ENCODE measurements around the gene GHSR. TPM values are rescaled to one million over a fixed set of nuclear protein-coding genes. Genes with fewer than 3 reads are reported as not detected.

The GHSR gene
- total RNA-seq, 3 donors from 2014 or later (not counting 1 experiment from before 2014, with no cell fraction given): 0.38 to 1.3 (median 0.63) TPM

DNA sequence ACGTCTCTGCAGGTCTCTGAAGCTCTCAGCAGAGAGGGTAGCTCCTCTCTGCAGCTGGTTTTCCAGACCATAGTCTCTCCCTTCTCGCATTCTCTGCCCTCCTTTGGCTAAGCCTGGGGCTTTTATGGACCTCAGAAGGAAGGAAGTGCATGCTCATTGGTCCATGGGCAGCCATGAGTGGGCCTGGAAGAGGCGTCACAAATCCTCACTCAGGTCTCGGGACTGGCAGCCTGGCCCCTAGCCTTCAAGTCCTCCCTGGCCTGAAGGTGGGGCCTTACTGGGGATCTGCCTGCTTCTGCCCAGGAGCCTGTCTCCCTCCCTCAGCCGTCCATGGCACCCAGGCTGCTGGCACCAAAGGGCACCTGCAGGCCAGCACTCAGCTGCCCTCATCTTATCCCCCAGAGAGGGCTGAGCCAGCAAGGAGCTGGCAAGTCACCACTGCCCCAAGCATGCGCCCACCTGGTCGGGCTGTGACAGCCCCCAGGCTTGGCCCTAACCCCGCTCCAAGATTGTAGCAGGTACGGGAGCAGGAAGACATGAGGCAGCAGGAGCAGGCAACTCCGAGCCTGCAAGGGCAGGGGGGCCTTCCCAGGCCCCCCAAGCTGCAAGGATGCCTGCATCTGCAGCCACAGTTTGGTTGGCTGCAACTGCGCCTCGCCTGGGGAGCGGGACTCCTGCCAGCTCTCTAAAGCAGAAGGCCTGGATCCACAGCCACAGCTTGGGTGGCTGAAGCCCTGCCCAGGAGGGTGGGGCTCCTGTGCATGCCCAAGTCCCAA, 37.4 kb downstream of the GHSR start:
- H3K36me3 Mint-ChIP-seq: no peaks in the 10 kb centered on the region
- 91% methylated on average over 13 of the region's 13 CpGs for WGBS (ENCODE audit: insufficient coverage)
- no peak overlapping the region for H3K4me3 Mint-ChIP-seq

DNA sequence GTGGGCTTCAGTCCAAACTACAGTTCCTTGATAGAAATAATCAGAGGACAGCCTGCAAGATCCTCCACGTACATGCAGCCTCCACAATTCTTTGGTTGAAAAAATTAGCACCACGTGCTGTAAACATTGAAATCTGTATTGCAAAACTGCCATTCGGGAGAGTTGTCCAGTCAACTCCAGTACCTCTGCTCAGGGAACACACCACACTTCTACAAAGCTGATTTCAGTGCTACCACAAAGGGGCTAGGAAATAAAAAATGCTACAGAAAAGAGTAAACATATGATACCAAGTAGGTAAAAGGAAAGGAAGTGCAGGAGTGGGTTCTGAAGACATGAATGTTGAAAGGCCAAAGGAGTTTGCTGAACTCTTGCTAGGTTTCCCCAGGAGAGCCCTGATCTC, 40.4 kb downstream of the GHSR start:
- Mint-ChIP-seq H3K4me3 (no peak overlapping the region), H3K36me3 (peaks cover 1% of the 10 kb centered on the region), H3K4me1 (peaks cover 0 to under 1% of the 10 kb centered on the region in 2 donors), H3K27me3 (ENCODE audit: low read depth in 2 of 2) (peaks cover 3 to 10% of the 10 kb centered on the region in 2 donors), H3K27ac (no peak overlapping the region), H3K9me3 (no peaks in the 10 kb centered on the region)
- H3K4me1 ChIP-seq (ENCODE audit: control insufficient read depth, insufficient read depth, low read length): no peaks in the 10 kb centered on the region
- TF ChIP-seq, protein P1, sequence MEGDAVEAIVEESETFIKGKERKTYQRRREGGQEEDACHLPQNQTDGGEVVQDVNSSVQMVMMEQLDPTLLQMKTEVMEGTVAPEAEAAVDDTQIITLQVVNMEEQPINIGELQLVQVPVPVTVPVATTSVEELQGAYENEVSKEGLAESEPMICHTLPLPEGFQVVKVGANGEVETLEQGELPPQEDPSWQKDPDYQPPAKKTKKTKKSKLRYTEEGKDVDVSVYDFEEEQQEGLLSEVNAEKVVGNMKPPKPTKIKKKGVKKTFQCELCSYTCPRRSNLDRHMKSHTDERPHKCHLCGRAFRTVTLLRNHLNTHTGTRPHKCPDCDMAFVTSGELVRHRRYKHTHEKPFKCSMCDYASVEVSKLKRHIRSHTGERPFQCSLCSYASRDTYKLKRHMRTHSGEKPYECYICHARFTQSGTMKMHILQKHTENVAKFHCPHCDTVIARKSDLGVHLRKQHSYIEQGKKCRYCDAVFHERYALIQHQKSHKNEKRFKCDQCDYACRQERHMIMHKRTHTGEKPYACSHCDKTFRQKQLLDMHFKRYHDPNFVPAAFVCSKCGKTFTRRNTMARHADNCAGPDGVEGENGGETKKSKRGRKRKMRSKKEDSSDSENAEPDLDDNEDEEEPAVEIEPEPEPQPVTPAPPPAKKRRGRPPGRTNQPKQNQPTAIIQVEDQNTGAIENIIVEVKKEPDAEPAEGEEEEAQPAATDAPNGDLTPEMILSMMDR (IDR thresholded peaks at IDR 0.05): no peak
- no peaks in the 10 kb centered on the region for H3K27me3 ChIP-seq (ENCODE audit: control insufficient read depth, insufficient read depth, low read length)
- no peak overlapping the region for H3K4me3 ChIP-seq (ENCODE audit: low read length)
- intact Hi-C loops (cut with micrococcal nuclease): no loop called here
- DNase-seq: no peak
- no peaks in the 10 kb centered on the region for H3K36me3 ChIP-seq (ENCODE audit: control insufficient read depth, insufficient read depth, low read length)
- no peak overlapping the region for H3K27ac ChIP-seq (ENCODE audit: low read length)
- H3K9me3 ChIP-seq (ENCODE audit: control insufficient read depth, insufficient read depth, low read length): no peaks in the 10 kb centered on the region
- 95% methylated on average over 3 of the region's 3 CpGs for WGBS (ENCODE audit: insufficient coverage)
- no peak for ATAC-seq

More for the DNA sequence above, 37.4 kb downstream of the GHSR start:
- TF ChIP-seq, protein P1 (IDR thresholded peaks at IDR 0.05): no peak
- Mint-ChIP-seq H3K27me3 (ENCODE audit: low read depth in 2 of 2) (peaks cover 15 to 31% of the 10 kb centered on the region in 2 donors), H3K27ac (no peak overlapping the region), H3K9me3 (no peaks in the 10 kb centered on the region), H3K4me1 (no peaks in the 10 kb centered on the region)
- H3K36me3 ChIP-seq (ENCODE audit: control insufficient read depth, insufficient read depth, low read length): no peaks in the 10 kb centered on the region
- ATAC-seq (no peak), DNase-seq (no peak)
- no peak overlapping the region for H3K4me3 ChIP-seq (ENCODE audit: low read length)
- intact Hi-C loops (cut with micrococcal nuclease): no loop called here
- H3K9me3 ChIP-seq (ENCODE audit: control insufficient read depth, insufficient read depth, low read length): no peaks in the 10 kb centered on the region
- no peaks in the 10 kb centered on the region for H3K27me3 ChIP-seq (ENCODE audit: control insufficient read depth, insufficient read depth, low read length)
- no peaks in the 10 kb centered on the region for H3K4me1 ChIP-seq (ENCODE audit: control insufficient read depth, insufficient read depth, low read length)
- no peak overlapping the region for H3K27ac ChIP-seq (ENCODE audit: low read length)

DNA sequence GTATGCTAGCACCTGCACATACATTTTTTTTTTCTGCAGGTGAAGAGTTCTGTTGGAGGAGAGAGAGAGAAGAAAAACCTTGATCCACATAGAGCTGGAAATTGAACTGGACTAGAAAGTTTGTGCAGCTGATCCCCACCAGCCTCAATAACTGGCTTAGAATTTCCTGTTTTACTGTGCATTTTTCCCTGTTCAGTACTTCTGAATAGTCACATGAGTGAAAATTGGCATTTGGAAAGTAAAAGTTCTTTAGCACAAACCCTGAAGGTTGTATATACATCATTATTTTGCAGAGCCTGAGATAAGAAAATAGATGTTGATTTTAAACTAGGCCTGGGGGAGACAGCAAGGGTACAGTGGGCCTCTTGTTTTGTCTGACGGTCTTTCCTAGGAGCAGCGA, 42.3 kb downstream of the GHSR start:
- H3K36me3 ChIP-seq (ENCODE audit: control insufficient read depth, insufficient read depth, low read length): no peaks in the 10 kb centered on the region
- no peaks in the 10 kb centered on the region for H3K9me3 ChIP-seq (ENCODE audit: control insufficient read depth, insufficient read depth, low read length)
- H3K27me3 ChIP-seq (ENCODE audit: control insufficient read depth, insufficient read depth, low read length): no peaks in the 10 kb centered on the region
- WGBS (ENCODE audit: insufficient coverage): 95% methylated on average over 2 of the region's 2 CpGs
- H3K4me1 ChIP-seq (ENCODE audit: control insufficient read depth, insufficient read depth, low read length): no peaks in the 10 kb centered on the region
- Mint-ChIP-seq H3K27ac (peak overlapping the region in 1 of 2 donors; percentile 17), H3K9me3 (no peaks in the 10 kb centered on the region), H3K36me3 (peaks cover 17% of the 10 kb centered on the region), H3K27me3 (ENCODE audit: low read depth in 2 of 2) (no peaks in the 10 kb centered on the region), H3K4me3 (no peak overlapping the region), H3K4me1 (peaks cover 4 to 6% of the 10 kb centered on the region in 2 donors)
- intact Hi-C loops (cut with micrococcal nuclease): no loop called here
- TF ChIP-seq, protein P1 (IDR thresholded peaks at IDR 0.05): no peak
- H3K27ac ChIP-seq (ENCODE audit: low read length): no peak overlapping the region
- DNase-seq: no peak
- no peak for ATAC-seq
- H3K4me3 ChIP-seq (ENCODE audit: low read length): no peak overlapping the region
